CD4-positive, alpha-beta T cell treated with Interleukin-2 at 100 ng/mL for 4 hours (primary cell): ENCODE data around the gene BUB1.
"Not testable (repeated sequence)": the region's sequence is repeated elsewhere in the genome, so short reads cannot be mapped to it uniquely, and the experiment has no call there.

Experiments
- DNase-seq: peaks from one replicate; pipeline ENCODE4 v3.0.0-alpha.2; 2020; ENCODE audit warnings: low spot score

The BUB1 gene

GRCh38 chr2:110602139-110602538, 75.7 kb downstream of the BUB1 start:
- not testable (repeated sequence) for DNase-seq

GRCh38 chr2:110591973-110592372, 85.9 kb downstream of the BUB1 start:
- not testable (repeated sequence) for DNase-seq

- DNase-seq, result not testable (repeated sequence)
These were observed 88.1 kb downstream of the BUB1 start for GRCh38 chr2:110589677-110590330.

- DNase-seq, result not testable (repeated sequence)
These were observed 89.3 kb downstream of the BUB1 start for GRCh38 chr2:110588520-110588919.
